ENCODE measurements around the gene HEXIM1. TPM values are rescaled to one million over a fixed set of nuclear protein-coding genes. Genes with fewer than 3 reads are reported as not detected.

Gene HEXIM1
- total and polyA plus RNA-seq, 7 donors = 21.6 to 60.9 (median 41.0) TPM

GRCh38 chr17:45200701-45201100, 52.4 kb downstream of the HEXIM1 start:
- Histone ChIP-seq H3K9me3 (no peaks in the 10 kb centered on the region), H3K4me3 (no peak overlapping the region), H3K27me3 (no peaks in the 10 kb centered on the region), H3K4me1 (peaks cover 0 to 15% (median 11%) of the 10 kb centered on the region in 4 donors), H3K36me3 (no peaks in the 10 kb centered on the region), H3K27ac (peak overlapping the region in 1 of 4 donors; percentile 14)
- WGBS, 2 donors = 71 to 86% methylated on average over 9 of the region's 9 CpGs
- DNase-seq = peak; percentile 69
- intact Hi-C loops (cut with DNase I) = no loop called here
- no peak for TF ChIP-seq POLR2AphosphoS5 (IDR thresholded peaks at IDR 0.05)
- TF ChIP-seq EP300 (IDR thresholded peaks at IDR 0.05) = no peak
- TF ChIP-seq POLR2A (IDR thresholded peaks at IDR 0.05) = no peak
- no peak for TF ChIP-seq CTCF (IDR thresholded peaks at IDR 0.05)

GRCh38 chr17:45201457-45201856, 53.2 kb downstream of the HEXIM1 start:
- H3K4me1 ChIP-seq = peaks cover 0 to 15% (median 11%) of the 10 kb centered on the region in 4 donors
- intact Hi-C loops (cut with DNase I) = no loop called here
- TF ChIP-seq POLR2AphosphoS5 (IDR thresholded peaks at IDR 0.05) = no peak
- no peak for TF ChIP-seq POLR2A (IDR thresholded peaks at IDR 0.05)
- TF ChIP-seq CTCF (IDR thresholded peaks at IDR 0.05) = no peak
- TF ChIP-seq EP300 (IDR thresholded peaks at IDR 0.05) = no peak
- no peaks in the 10 kb centered on the region for H3K9me3 ChIP-seq
- 93 to 97% methylated on average over 4 of the region's 4 CpGs for WGBS, 2 donors
- H3K4me3 ChIP-seq = no peak overlapping the region
- H3K27me3 ChIP-seq = no peaks in the 10 kb centered on the region
- DNase-seq = no peak
- H3K27ac ChIP-seq = peak overlapping the region in 2 of 4 donors; percentile 26 to 52
- no peaks in the 10 kb centered on the region for H3K36me3 ChIP-seq

Small RNAs within 50 kb of the gene (small RNA-seq; reads per million reads assigned to genes)
- gene MIR6784 = 0 to 0.29 (median 0.12) reads per million in 3 donors

Other genes starting within 250 kb of the HEXIM1 start
- gene EFTUD2, start 249.0 kb upstream of the HEXIM1 start, total RNA-seq = 10 to 100 TPM; 33.7 to 93.1 (median 55.8) TPM
- gene EFTUD2, start 249.0 kb upstream of the HEXIM1 start, polyA plus RNA-seq = 10 to 100 TPM; 20.6 to 48.4 (median 21.6) TPM
- gene GFAP, start 233.0 kb upstream of the HEXIM1 start, total RNA-seq = not detected
- gene GFAP, start 233.0 kb upstream of the HEXIM1 start, polyA plus RNA-seq = 1 to 10 TPM in 2 of 3 donors, not detected in 1; 1.3 to 2.4 TPM
- gene KIF18B, start 200.7 kb upstream of the HEXIM1 start, total RNA-seq = 1 to 10 TPM in 1 of 4 donors, under 1 TPM in 3; under 0.01 to 1.4 (median 0.30) TPM
- 10 to 100 TPM in 1 of 3 donors, 1 to 10 TPM in 1, under 1 TPM in 1; 0.60 to 10.5 (median 1.4) TPM for gene KIF18B, start 200.7 kb upstream of the HEXIM1 start, polyA plus RNA-seq
- gene C1QL1, start 180.2 kb upstream of the HEXIM1 start, total RNA-seq = 1 to 10 TPM in 2 of 4 donors, under 1 TPM in 2; 0.41 to 4.3 (median 1.3) TPM
- 1 to 10 TPM in 2 of 3 donors, not detected in 1; 1.4 to 2.0 TPM for gene C1QL1, start 180.2 kb upstream of the HEXIM1 start, polyA plus RNA-seq
- 10 to 100 TPM; 25.2 to 46.0 (median 31.9) TPM for gene DCAKD, start 96.8 kb upstream of the HEXIM1 start, total RNA-seq
- gene DCAKD, start 96.8 kb upstream of the HEXIM1 start, polyA plus RNA-seq = 10 to 100 TPM in 1 of 3 donors, 1 to 10 TPM in 2; 5.1 to 14.7 (median 7.8) TPM
- 10 to 100 TPM; 41.0 to 59.2 (median 55.6) TPM for gene NMT1, start 87.2 kb upstream of the HEXIM1 start, total RNA-seq
- 10 to 100 TPM; 13.2 to 38.4 (median 15.3) TPM for gene NMT1, start 87.2 kb upstream of the HEXIM1 start, polyA plus RNA-seq
- gene PLCD3, start 16.0 kb upstream of the HEXIM1 start, total RNA-seq = 10 to 100 TPM; 27.4 to 45.7 (median 33.9) TPM
- gene PLCD3, start 16.0 kb upstream of the HEXIM1 start, polyA plus RNA-seq = 100 to 1,000 TPM; 114 to 274 (median 137) TPM
- gene ACBD4, start 12.8 kb upstream of the HEXIM1 start, total RNA-seq = 10 to 100 TPM; 20.0 to 24.9 (median 21.9) TPM
- 10 to 100 TPM; 13.2 to 36.5 (median 20.1) TPM for gene ACBD4, start 12.8 kb upstream of the HEXIM1 start, polyA plus RNA-seq
- gene HEXIM2, start 13.4 kb downstream of the HEXIM1 start, total RNA-seq = 10 to 100 TPM in 2 of 4 donors, 1 to 10 TPM in 2; 7.5 to 14.7 (median 11.2) TPM
- gene HEXIM2, start 13.4 kb downstream of the HEXIM1 start, polyA plus RNA-seq = 1 to 10 TPM; 1.8 to 7.8 (median 6.6) TPM
- 10 to 100 TPM in 3 of 4 donors, 1 to 10 TPM in 1; 8.9 to 12.7 (median 11.0) TPM for gene FMNL1, start 73.4 kb downstream of the HEXIM1 start, total RNA-seq
- gene FMNL1, start 73.4 kb downstream of the HEXIM1 start, polyA plus RNA-seq = 10 to 100 TPM in 2 of 3 donors, 1 to 10 TPM in 1; 9.2 to 35.5 (median 10.8) TPM
- gene SPATA32, start 113.6 kb downstream of the HEXIM1 start, total RNA-seq = not detected
- under 1 TPM in 1 of 3 donors, not detected in 2; 0.07 TPM for gene SPATA32, start 113.6 kb downstream of the HEXIM1 start, polyA plus RNA-seq
- 10 to 100 TPM in 3 of 4 donors, 1 to 10 TPM in 1; 9.2 to 28.5 (median 14.1) TPM for gene MAP3K14, start 168.5 kb downstream of the HEXIM1 start, total RNA-seq
- 10 to 100 TPM in 1 of 3 donors, 1 to 10 TPM in 2; 7.2 to 20.8 (median 9.0) TPM for gene MAP3K14, start 168.5 kb downstream of the HEXIM1 start, polyA plus RNA-seq